ENCODE data around the gene BPHL. TPM values are rescaled to one million over a fixed set of nuclear protein-coding genes. Genes with fewer than 3 reads are reported as not detected.

BPHL gene
- polyA plus RNA-seq, 1 of the 3 experiments (the other 2 are of a cell fraction): 21.7 TPM

DNA sequence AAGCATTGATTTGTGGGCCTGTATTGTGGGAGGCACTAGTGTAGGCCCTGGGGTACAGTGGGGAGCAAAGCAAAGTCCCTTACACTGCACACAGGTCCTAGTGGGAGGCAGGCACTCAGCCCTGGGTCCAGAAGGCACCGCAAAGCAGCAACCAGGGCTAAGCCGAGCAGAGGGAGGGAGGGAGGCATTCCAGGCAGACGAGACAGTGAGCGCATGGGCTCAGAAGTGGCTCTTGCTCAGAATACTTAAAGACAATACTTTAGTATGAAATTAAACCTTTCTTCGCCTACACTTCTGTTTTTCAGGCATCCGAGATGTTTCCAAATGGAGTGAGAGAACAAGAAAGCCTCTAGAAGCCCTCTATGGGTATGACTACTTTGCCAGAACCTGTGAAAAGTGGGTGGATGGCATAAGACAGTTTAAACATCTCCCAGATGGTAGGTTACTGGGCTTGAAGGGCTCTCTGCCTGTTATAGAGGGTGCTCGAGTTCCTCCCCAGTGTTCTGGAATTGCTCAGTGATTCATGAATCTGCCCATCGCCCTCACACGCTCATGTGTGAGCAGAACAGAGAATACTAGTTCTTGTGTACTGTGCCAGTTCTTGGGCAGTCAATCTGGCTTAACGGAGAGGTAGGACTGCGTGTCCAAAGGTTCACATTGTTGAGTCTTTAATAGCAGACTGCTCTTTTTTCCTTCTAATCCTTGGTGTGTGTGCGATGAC lies 18.7 kb downstream of the BPHL start:
- TF ChIP-seq FOSL2 (IDR thresholded peaks at IDR 0.05; ENCODE audit: borderline replicate concordance, low read depth): no peak
- no peak for TF ChIP-seq YY1 (IDR thresholded peaks at IDR 0.05; ENCODE audit: low read depth)
- TF ChIP-seq SIN3A (IDR thresholded peaks at IDR 0.05; ENCODE audit: borderline replicate concordance, low read depth, low read length): no peak
- TF ChIP-seq TAF1 (IDR thresholded peaks at IDR 0.05; ENCODE audit: borderline replicate concordance, low read depth, low read length): no peak
- TF ChIP-seq, protein P1, sequence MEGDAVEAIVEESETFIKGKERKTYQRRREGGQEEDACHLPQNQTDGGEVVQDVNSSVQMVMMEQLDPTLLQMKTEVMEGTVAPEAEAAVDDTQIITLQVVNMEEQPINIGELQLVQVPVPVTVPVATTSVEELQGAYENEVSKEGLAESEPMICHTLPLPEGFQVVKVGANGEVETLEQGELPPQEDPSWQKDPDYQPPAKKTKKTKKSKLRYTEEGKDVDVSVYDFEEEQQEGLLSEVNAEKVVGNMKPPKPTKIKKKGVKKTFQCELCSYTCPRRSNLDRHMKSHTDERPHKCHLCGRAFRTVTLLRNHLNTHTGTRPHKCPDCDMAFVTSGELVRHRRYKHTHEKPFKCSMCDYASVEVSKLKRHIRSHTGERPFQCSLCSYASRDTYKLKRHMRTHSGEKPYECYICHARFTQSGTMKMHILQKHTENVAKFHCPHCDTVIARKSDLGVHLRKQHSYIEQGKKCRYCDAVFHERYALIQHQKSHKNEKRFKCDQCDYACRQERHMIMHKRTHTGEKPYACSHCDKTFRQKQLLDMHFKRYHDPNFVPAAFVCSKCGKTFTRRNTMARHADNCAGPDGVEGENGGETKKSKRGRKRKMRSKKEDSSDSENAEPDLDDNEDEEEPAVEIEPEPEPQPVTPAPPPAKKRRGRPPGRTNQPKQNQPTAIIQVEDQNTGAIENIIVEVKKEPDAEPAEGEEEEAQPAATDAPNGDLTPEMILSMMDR (IDR thresholded peaks at IDR 0.05): no peak
- TF ChIP-seq POLR2AphosphoS5 (IDR thresholded peaks at IDR 0.05; ENCODE audit: low read depth, low read length): no peak
- TF ChIP-seq JUND (IDR thresholded peaks at IDR 0.05): no peak
- TF ChIP-seq, protein P2, sequence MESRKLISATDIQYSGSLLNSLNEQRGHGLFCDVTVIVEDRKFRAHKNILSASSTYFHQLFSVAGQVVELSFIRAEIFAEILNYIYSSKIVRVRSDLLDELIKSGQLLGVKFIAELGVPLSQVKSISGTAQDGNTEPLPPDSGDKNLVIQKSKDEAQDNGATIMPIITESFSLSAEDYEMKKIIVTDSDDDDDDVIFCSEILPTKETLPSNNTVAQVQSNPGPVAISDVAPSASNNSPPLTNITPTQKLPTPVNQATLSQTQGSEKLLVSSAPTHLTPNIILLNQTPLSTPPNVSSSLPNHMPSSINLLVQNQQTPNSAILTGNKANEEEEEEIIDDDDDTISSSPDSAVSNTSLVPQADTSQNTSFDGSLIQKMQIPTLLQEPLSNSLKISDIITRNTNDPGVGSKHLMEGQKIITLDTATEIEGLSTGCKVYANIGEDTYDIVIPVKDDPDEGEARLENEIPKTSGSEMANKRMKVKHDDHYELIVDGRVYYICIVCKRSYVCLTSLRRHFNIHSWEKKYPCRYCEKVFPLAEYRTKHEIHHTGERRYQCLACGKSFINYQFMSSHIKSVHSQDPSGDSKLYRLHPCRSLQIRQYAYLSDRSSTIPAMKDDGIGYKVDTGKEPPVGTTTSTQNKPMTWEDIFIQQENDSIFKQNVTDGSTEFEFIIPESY (IDR thresholded peaks at IDR 0.05; ENCODE audit: borderline replicate concordance, low read depth): no peak
- no peak for TF ChIP-seq NRF1 (IDR thresholded peaks at IDR 0.05; ENCODE audit: low read depth, low read length)
- TF ChIP-seq RXRA (IDR thresholded peaks at IDR 0.05; ENCODE audit: borderline replicate concordance, low read depth): no peak
- no peak for TF ChIP-seq EP300 (IDR thresholded peaks at IDR 0.05; ENCODE audit: borderline replicate concordance in 1 of 2, low read depth in 1 of 2, low read length in 1 of 2)
- TF ChIP-seq RFX5 (IDR thresholded peaks at IDR 0.05; ENCODE audit: low read length): no peak
- TF ChIP-seq EZH2phosphoT487 (IDR thresholded peaks at IDR 0.05; ENCODE audit: borderline replicate concordance, low read depth): no peak
- no peak for TF ChIP-seq RAD21 (IDR thresholded peaks at IDR 0.05; ENCODE audit: low read length)
- TF ChIP-seq, protein P3, sequence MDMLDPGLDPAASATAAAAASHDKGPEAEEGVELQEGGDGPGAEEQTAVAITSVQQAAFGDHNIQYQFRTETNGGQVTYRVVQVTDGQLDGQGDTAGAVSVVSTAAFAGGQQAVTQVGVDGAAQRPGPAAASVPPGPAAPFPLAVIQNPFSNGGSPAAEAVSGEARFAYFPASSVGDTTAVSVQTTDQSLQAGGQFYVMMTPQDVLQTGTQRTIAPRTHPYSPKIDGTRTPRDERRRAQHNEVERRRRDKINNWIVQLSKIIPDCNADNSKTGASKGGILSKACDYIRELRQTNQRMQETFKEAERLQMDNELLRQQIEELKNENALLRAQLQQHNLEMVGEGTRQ (IDR thresholded peaks at IDR 0.05; ENCODE audit: borderline replicate concordance, low read depth, low read length): no peak
- no peak for TF ChIP-seq MXI1 (IDR thresholded peaks at IDR 0.05; ENCODE audit: low read depth, low read length)
- TF ChIP-seq, protein P4, sequence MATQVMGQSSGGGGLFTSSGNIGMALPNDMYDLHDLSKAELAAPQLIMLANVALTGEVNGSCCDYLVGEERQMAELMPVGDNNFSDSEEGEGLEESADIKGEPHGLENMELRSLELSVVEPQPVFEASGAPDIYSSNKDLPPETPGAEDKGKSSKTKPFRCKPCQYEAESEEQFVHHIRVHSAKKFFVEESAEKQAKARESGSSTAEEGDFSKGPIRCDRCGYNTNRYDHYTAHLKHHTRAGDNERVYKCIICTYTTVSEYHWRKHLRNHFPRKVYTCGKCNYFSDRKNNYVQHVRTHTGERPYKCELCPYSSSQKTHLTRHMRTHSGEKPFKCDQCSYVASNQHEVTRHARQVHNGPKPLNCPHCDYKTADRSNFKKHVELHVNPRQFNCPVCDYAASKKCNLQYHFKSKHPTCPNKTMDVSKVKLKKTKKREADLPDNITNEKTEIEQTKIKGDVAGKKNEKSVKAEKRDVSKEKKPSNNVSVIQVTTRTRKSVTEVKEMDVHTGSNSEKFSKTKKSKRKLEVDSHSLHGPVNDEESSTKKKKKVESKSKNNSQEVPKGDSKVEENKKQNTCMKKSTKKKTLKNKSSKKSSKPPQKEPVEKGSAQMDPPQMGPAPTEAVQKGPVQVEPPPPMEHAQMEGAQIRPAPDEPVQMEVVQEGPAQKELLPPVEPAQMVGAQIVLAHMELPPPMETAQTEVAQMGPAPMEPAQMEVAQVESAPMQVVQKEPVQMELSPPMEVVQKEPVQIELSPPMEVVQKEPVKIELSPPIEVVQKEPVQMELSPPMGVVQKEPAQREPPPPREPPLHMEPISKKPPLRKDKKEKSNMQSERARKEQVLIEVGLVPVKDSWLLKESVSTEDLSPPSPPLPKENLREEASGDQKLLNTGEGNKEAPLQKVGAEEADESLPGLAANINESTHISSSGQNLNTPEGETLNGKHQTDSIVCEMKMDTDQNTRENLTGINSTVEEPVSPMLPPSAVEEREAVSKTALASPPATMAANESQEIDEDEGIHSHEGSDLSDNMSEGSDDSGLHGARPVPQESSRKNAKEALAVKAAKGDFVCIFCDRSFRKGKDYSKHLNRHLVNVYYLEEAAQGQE (IDR thresholded peaks at IDR 0.05; ENCODE audit: low read depth, low read length): no peak
- TF ChIP-seq SMC3 (IDR thresholded peaks at IDR 0.05; ENCODE audit: low read depth, low read length): no peak
- TF ChIP-seq, protein P5, sequence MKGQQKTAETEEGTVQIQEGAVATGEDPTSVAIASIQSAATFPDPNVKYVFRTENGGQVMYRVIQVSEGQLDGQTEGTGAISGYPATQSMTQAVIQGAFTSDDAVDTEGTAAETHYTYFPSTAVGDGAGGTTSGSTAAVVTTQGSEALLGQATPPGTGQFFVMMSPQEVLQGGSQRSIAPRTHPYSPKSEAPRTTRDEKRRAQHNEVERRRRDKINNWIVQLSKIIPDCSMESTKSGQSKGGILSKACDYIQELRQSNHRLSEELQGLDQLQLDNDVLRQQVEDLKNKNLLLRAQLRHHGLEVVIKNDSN (IDR thresholded peaks at IDR 0.05; ENCODE audit: borderline replicate concordance, low read depth): no peak
- POLR2A ChIA-PET: no interaction called here

More for the DNA sequence above, 18.7 kb downstream of the BPHL start:
- Histone ChIP-seq H3K9me3 (no peaks in the 10 kb centered on the region), H3K4me3 (ENCODE audit: low read depth in 2 of 2, low read length in 1 of 2) (no peak overlapping the region), H2AFZ (ENCODE audit: low read depth) (no peak overlapping the region), H3K79me2 (ENCODE audit: insufficient read depth) (no peaks in the 10 kb centered on the region), H3K9me2 (no peaks in the 10 kb centered on the region), H3K27me3 (ENCODE audit: insufficient read depth) (no peaks in the 10 kb centered on the region), H3K4me2 (no peak overlapping the region), H3K9ac (no peak overlapping the region), H4K20me1 (ENCODE audit: insufficient read depth) (no peaks in the 10 kb centered on the region), H3K27ac (ENCODE audit: low read depth in 2 of 2, low read length in 1 of 2) (peak overlapping the region in 1 of 2 experiments; percentile 35; a peak in 1 of 4 replicates), H3F3A (replicated peaks; ENCODE audit: insufficient read depth) (peaks cover 6% of the 10 kb centered on the region), H3K36me3 (replicated peaks in 1 of 2; ENCODE audit: control insufficient read depth in 1 of 2, insufficient read depth in 2 of 2, low read length in 1 of 2) (peaks cover 21 to 47% of the 10 kb centered on the region in 2 experiments), H3K4me1 (ENCODE audit: control insufficient read depth in 1 of 2, insufficient read depth in 2 of 2, low read depth in 1 of 2, low read length in 1 of 2) (no peaks in the 10 kb centered on the region)
- CTCF ChIA-PET: no interaction called here
- 76% methylated on average over 10 of the region's 12 CpGs for WGBS (ENCODE audit: low lambda C conversion rate)
- no peak for DNase-seq

Data from SK-N-SH (cell line).